HG02759 (cell line): ENCODE measurements around the gene CATSPER2.
"Not testable (repeated sequence)": the region's sequence is repeated elsewhere in the genome, so short reads cannot be mapped to it uniquely, and the experiment has no call there.

Experiments
- ATAC-seq: cut with Tn5 transposase; IDR thresholded peaks from one replicate; pipeline ENCODE4 v1.9.1; 2021; ENCODE audit warnings: mild to moderate bottlenecking, moderate library complexity; ENCODE audit not compliant: unreplicated experiment

Gene CATSPER2

DNA sequence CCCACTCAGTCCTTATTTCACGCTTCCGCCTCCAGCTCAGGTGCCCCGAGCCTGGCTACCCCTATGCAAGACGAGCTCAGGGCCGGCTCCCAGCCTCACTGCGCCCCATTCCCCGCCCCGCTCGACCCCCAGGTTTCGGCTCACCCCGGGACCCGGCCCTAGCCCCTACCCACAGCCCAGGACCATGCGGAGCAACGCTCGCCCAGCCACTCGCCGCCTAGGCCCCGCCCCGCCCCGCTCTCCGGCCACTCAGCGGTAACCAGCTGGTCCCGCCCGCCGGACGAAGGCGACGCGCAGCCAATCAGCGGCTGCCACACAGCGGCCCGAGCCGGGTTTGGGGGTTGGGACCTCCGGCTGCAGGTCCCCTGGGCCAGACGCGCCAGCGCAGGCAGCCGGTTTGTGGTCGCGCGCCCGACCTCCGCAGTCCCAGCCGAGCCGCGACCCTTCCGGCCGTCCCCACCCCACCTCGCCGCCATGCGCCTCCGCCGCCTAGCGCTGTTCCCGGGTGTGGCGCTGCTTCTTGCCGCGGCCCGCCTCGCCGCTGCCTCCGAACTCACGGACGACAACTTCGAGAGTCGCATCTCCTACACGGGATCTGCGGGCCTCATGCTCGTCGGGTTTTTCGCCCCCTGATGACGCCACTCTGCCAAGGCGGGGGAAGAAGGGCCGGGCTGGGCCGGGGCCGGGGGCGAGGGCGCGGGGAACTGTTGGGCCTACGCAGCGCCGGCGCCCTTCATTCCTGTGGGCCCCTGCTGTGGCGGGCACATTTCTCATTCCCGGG lies at the start of gene CATSPER2:
TSS of gene CATSPER2 (minus strand) at position 196 of the 781 bp plus-strand sequence. CDS start 783 bp downstream, outside the sequence.
- no peak for ATAC-seq

DNA sequence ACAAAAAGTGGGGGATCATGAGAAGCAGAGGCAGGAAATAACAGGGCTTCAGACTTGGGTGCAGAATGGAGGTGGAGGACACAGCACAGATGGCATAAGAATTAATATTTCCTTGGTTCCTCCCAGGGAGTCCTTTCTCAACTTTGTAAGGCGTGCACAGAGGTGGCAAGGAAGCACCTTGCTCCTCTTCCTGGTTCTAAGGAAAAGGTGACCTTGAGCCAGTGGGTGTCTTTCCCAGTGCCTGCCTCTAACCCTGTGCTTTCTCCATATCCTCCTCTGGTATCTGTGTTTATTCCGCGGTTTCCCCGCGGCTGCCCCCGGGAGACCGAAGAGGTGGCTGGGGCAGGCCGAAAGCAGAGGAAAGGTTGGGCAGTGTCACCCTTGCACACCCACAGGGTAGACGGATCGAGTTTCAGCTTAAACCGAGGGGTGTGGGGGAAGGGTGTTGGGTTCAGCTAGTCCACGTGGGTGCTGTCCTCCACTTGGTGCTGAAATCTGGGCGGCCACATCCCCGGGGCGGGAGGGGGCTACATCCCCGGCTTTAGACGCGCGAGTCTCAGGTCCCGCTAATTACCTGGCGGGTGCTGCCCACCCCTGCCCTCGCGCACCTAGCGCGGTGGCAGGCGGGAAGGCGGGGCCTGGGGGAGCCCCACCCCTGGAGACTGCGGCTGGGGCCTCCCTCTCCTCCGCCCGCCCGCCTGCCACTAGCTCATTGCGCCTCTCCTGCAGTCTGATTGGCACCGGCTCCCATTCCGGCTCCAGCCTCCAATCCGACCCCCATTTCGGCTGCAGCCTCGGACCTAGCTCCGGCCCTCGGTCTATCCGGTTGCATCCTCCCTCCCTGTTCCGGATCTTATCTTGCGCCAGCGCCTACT lies 44.7 kb upstream of the CATSPER2 start, which contains the start of gene CKMT1A:
TSS of gene CKMT1A (plus strand) at position 712 of the 875 bp plus-strand sequence. CDS start 192 bp downstream, outside the sequence.
- not testable (repeated sequence) for ATAC-seq

DNA sequence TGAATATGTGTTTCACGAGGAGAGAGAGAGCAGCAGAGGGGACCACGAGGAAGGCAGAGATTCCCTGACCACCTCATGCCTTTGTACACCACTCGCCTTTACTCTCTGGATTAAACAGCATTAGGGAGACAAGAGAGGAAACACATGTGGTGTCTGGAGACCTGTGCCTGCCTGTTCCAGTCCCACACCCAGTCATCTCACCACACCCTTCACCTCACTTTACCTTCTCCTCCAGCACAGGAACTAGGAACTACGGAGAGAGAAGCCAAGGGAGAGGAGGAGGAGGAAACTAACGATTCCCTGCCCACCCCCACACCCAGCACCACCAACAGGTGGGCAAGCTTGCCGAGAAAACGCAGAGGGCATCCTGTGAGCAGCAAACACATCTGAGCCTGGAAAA lies 44.0 kb upstream of the CATSPER2 start:
- not testable (repeated sequence) for ATAC-seq

DNA sequence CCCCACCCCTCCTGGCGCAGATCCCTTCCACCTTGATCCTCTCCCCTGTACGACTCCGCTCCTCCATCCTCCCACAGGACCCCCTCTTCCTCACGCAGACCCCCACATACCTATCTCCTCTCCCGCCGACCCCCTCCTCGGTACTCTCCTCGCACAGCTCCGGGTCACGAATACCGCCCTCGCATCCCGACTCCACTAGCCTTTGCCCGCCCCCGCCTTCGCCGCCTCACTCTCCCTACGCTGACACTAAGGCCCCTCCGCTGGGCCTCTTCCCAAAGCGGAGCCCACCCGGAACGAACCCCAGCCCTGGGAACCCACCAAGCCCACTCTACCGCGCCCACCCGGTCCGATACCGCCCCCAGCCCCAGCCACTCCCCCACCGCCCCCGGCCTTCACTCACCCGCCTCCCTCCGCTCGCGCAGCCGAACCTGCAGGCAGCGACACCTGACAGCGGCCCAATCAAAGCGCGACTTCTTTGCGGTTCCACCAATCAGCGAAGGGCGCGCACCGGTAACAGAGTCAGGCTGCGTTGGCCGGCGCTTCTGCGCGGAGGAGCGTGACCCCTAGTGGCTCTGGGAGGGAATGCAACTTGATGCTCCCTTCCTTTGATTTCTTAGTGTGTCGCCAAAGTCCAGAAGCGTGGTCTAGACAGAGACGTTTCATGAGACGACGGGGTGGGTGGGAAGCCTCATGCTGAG lies 41.1 kb upstream of the CATSPER2 start:
- ATAC-seq, result peak; percentile 97

DNA sequence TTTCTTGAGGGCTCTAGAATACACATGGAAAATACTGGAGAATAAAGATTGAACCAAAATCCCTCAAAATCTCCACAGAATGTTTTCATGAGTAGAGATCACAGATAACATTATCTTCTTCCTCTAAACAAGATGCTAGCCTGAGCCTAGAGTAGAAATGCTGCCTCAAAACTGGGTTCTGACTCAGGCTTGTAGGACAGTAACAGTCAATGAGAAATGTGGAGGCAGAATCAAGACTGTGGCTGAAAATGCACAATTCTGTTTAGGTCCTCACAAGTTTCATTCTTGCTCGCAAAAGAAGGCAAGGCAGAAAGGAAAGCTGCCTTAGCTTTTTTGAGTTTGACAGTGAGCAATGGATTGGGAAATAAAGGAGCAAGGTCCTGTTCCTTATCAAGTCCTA lies 25.5 kb upstream of the CATSPER2 start:
- ATAC-seq, result not testable (repeated sequence)

DNA sequence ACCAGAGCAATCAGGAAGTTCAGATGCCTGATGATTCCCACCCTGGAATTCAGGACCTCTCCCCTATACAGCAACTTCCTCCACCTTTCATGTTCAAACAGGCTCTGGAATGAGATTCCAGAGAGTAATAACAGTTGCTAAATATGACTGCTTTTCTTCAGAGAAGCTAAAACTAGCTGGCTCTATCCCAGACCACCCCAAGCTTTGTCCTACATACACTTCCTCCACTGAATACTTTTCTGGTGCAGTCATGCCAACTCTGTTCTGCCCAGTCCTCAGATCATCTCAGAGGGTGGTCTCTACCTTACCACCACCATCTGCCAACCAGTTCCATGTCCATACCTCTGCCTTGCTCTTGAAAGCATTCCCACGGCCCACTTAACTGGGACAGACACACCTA lies 17.5 kb upstream of the CATSPER2 start:
- ATAC-seq, result not testable (repeated sequence)

DNA sequence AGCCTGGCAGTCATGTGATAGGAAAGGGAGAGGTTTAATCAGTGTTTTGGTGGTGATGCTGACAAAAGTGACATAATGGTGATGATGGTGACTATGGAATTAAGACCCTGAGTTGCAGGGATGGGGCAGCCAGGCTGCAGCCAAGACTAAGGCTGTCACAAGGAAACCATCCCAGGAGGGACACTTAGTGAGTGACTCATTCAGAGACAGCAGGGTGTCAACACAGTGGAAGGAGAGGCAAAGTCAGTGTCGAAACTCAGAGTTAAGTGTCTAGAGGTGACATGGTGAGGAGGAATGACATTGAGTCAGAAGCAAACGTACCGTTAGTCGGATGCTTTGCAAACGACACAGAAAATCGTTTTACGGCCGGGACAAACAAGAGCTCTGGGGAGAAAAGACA lies 14.7 kb upstream of the CATSPER2 start:
- ATAC-seq, result not testable (repeated sequence)

DNA sequence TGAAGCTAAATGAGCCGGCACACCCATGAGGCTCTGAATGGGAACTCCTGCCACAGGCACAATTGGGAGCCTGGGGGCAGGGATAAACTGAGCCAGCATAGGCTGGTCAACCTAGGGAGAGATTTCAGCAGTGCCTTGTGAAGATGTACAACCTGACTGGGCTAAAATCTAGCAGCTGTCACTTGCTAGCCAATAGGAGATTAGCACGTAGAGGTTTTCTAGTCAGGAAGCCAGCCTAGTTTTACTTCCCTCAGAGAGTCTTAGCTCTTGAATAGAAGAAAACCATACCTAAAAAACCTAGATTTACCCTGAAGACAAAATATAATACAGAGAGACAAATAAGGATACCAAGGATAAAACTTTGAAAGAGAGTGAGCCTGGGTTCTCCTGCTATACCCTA lies 13.6 kb upstream of the CATSPER2 start:
- not testable (repeated sequence) for ATAC-seq

DNA sequence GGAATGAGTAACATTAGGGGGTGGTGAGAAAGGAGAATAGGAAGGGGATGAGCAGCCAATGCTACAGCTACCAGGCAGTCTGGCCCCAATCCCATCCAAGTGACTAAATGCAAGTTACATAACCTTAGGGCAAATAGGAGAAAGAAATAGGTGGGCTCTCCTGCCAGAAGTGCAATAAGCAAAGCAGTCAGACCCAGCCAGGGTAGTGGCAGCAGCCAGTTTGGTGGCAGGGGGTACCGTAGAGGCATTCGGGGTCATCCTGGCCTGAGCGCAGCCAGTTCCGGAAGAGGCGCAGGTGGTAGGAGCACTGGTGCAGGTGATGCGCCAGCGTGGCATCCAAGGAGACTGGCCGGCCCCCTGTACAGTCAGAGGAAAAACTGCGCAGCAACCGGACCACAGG lies 11.1 kb upstream of the CATSPER2 start:
- not testable (repeated sequence) for ATAC-seq

DNA sequence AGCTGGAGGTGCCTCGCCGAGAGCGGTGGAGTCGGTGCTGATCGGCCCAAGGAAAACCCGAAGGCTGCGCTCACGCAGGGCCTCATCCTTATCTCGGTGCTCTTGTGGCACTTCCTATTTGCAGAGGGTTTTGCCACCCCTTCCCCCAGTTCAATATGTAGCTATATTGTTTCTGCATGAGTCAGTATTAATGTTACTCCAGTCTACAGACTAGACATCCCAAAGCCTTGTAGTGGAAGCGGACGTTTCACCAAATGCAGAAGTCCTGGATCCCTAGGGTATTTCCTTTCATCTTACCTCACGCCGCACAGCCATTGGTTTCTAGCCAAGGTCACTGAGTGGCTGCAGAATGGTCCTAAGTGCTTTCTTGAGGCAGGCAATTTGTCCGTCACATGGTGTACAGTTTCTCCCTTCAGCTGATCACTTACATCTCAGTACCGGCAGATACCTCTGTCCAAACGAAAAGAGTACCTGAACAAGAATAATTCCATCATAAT lies 834 bp upstream of the CATSPER2 start:
- not testable (repeated sequence) for ATAC-seq

DNA sequence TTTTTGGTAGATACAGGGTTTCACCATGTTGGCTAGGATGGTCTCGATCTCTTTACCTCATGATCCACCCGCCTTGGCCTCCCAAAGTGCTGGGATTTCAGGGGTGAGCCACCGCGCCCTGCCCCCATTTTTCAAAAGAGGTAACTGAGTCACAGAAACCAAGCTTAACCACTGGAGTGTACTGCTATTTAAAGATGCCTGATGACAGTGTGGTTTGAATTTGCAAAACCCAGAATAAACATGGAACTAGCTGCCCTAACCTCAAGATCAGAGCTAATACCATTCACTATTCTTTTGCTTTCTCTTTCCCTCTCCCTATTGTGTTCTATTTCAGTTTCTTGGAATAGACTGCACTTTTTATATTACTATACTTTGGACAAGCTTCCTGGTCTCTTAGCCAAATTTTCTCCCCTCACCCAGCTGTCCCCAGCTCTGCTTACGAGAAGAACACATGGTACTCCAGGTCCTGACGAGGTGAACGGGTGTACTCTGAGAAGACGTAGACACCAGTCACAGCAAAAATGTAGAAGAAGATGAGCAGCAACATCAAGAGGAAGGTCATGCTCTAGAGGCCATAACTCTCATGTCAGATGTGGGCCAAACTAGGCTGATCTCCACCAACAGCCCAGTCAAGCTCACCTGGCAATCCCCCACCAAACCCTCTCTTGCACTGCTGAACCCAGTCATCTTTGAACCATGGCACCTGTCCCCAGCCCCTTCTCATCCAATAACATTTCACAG lies 10.0 kb downstream of the CATSPER2 start:
- ATAC-seq, result not testable (repeated sequence)

DNA sequence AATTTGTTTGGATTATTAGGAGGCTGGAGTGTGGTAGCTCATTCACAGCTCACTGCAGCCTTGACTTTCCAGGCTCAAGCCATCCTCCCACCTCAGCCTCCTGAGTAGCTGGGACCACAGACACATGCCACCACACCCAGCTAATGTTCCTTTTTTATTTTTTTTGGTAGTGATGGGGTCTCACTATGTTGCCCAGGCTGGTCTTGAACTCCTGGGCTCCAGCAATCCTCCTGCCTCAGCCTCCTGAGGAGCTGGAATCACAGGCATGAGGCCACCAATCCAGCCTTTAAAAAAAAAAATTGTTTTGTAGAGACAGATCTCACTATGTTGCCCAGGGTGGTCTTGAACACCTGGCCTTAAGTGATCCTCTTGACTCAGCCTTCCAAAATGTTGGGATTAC lies 21.7 kb downstream of the CATSPER2 start:
- not testable (repeated sequence) for ATAC-seq

DNA sequence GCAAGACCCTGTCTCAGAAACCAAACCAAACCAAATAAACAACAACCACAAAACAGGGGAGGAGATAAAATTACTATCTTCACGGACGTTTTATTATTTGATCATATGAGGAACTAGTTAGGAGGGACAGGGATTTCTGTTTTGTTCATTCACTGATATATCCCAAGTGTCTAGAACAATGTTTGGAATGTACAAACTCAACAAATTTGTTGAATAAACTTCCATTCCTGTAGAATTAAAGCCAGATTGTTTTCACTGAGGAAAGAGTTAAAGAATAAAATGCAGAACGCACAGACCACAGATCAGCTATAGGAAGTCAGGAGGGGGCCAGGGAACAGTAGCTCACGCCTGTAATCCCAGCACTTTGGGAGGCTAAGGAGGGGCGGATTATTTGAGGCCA lies 23.5 kb downstream of the CATSPER2 start:
- no peak for ATAC-seq

DNA sequence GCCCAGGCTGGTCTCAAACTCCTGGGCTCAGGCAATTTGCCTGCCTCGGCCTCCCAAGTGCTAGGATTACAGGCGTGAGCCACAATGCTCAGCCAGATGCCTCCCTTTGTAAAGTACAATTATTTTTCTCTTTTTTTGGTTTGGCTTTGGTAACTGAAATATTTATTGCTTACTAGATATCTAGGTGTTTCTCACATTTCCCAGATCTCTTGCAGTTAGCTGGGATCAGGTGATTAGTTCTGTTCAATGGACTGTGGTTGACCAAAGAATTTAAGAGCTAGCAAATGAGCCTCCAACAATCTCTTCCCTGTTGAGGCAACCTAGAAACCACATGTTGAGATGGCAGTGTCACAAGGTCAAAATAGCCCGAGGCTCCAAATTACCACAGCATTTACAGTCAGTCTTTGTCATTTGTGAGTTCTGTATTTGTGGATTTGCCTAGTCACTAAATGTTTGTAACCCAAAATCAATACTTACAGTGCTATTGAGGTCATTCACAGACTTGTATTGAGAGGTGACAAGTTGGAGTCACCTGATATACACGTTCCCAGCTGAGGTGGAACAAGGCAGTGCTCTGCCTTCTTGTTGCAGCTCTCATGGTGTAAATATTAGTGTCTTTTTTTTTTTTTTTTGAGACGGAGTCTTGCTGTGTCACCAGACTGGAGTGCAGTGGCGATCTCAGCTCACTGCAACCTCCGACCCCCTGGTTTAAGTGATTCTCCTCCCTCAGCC lies 26.4 kb downstream of the CATSPER2 start:
- ATAC-seq, result not testable (repeated sequence)

DNA sequence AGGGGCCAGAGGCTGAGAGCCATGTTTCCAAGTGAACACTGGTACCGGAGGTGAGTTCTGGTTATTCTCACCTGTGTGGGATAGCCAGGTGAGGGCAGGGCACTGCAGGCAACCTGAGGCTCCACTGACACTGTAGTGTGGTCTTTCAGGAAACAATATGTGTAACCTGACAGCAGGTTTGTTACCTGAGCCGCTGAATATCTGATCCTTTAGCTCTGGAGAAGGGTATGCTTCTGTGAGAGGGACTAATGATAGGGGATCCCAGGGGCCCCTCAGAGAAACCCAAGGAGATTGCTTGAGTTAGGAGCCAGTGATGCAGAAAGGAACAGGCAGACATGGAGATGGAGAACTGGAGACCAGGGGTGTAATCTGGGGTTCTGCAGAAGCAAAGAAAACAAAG lies 29.9 kb downstream of the CATSPER2 start, which contains the start of gene STRC:
TSS of gene STRC (minus strand) at position 101 of the 400 bp plus-strand sequence. CDS start at position 23, 78 bp downstream.
- not testable (repeated sequence) for ATAC-seq

DNA sequence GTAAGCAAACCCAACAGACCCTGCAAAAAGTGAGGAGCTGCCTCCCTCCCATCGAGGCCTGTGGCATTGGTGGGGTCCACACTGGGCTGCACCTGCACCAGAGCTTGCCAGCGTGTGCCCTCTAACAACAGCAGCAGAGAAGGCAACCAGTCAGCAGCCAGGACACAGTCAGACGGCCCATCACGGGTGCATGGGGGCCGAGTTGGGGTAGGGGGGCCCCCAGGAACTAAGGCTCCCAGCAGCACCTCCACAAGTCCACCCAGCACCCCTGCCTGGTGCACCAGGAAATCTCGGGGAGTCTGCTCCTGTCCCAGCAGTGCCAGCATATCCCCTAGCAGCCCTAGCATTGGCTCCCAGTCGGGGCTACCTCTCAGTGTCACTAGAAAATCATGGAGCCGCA lies 30.9 kb downstream of the CATSPER2 start:
- ATAC-seq, result not testable (repeated sequence)

DNA sequence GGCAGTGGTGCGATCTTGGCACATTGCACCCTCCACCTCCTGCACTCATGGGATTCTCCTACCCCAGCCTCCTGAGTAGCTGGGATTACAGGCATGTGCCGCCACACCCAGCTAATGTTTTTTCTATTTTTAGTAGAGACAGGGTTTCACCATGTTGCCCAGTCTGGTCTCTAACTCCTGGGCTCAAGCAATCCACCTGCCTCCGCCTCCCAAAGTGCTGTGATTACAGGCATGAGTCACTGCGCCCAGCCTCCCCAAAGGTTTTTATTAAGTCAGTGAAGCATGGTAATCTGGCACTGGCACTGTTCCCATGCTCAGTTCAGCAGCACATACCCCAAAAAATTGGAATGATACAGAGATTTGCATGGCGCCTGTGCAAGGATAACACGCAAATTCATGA lies 46.4 kb downstream of the CATSPER2 start:
- ATAC-seq, result not testable (repeated sequence)

DNA sequence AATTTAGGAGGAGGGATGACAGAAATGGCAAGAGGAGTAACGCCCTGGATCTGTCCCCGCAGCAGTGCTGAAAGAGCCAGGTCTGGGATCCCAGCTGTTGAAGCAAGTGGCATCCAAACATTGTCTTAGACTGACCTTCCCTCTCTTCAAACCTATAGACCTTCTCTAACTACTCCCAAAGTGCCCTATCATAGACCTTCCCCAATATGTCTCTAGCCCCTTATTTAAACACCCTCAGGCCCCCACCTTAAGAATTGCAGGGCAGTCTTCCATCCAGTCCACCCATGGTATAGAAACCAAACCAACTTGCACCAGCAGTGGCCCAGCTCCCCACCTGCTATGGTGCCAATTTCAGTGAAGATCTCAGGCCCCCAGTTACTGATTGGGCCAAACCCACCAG lies 48.4 kb downstream of the CATSPER2 start:
- ATAC-seq, result not testable (repeated sequence)

DNA sequence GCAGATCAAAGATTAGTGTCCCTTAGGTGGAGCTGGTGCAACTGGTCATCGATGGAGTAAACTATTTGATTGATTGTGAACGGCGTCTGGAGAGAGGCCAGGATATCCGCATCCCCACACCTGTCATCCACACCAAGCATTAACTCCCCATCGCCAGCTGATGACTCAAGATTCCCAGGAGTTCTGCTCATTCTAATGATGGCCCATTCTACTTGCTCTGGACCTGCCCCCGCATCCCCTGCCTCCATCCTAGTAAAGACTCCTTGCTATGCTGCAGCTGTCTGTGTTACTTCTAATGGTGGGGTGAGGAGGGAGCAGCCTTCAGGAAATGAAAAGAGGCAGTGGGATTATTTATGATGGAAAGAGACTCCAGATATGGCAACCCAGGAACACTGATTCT lies 49.5 kb downstream of the CATSPER2 start:
- ATAC-seq, result not testable (repeated sequence)
